GM12878 (cell line): ENCODE results near the gene PI4KA. TPM values are rescaled to one million over a fixed set of nuclear protein-coding genes. Genes with fewer than 3 reads are reported as not detected.
"Not testable (repeated sequence)": the region's sequence is repeated elsewhere in the genome, so short reads cannot be mapped to it uniquely, and the experiment has no call there.

Experiments
- ATAC-seq: fragments of 200-7000 bp; cut with Tn5 transposase; 3 replicates; pipeline ENCODE4 v1.9.1; 2020; ENCODE audit warnings: mild to moderate bottlenecking, moderate library complexity
- BruUV-seq: library from RNA; stranded (reverse); fragments of 400-500 nt; replicated peaks from 2 replicates; lab custom pipeline; 2021; lab: Mats Ljungman, UMichigan
- CTCF ChIA-PET: fragments of 300-600 bp; sonication (Branson Sonifier 250); formaldehyde crosslinking; extraction: SDS; loops from one replicate; lab custom pipeline; 2021; ENCODE audit warnings: inconsistent platforms; lab: Yijun Ruan, JAX
- POLR2A ChIA-PET: fragments of 350-600 bp; formaldehyde crosslinking; extraction: SDS; loops from one replicate; lab custom pipeline; 2021; ENCODE audit warnings: inconsistent platforms; lab: Charles Lee
- RAD21 ChIA-PET: fragments of 300-600 bp; sonication (Branson Sonifier 250); formaldehyde crosslinking; loops from one replicate; lab custom pipeline; 2023; ENCODE audit warnings: antibody characterized with exemption; ENCODE audit not compliant: unreplicated experiment; lab: Charles Lee
- SMC1A ChIA-PET: fragments of 300-600 bp; sonication (Branson Sonifier 250); formaldehyde crosslinking; loops from one replicate; lab custom pipeline; 2023; ENCODE audit not compliant: unreplicated experiment, uncharacterized antibody; lab: Charles Lee
- DNase-seq: peaks from one replicate; pipeline ENCODE4 v3.0.0-alpha.2; 2011; ENCODE audit warnings: low read depth, low spot score
- FAIRE-seq: peaks from 3 replicates; lab custom pipeline; 2011; peaks lifted over from hg19 to GRCh38; lab: Jason Lieb, UNC
- H2AFZ ChIP-seq: 2 replicates; pipeline ENCODE4 v1.6.0; 2011; ENCODE audit warnings: low read depth, low read length, control low read depth; ENCODE audit not compliant: control insufficient read depth
- H3K27ac ChIP-seq: 2 replicates; pipeline ENCODE4 v1.5.1; 2011; ENCODE audit warnings: control low read depth; ENCODE audit not compliant: control insufficient read depth, insufficient read depth
- H3K27me3 ChIP-seq, 2 experiments: replicated peaks in 1 of 2; 2 replicates each; pipeline versions ENCODE4 v1.6.0 to v1.6.1; 2011; ENCODE audit warnings: low read length in 1 of 2; ENCODE audit not compliant: control insufficient read depth in 2 of 2, insufficient read depth in 2 of 2
- H3K36me3 ChIP-seq, 2 experiments: 2 replicates each; pipeline ENCODE4 v1.5.1; 2011; ENCODE audit warnings: low read length in 1 of 2; ENCODE audit not compliant: control insufficient read depth in 2 of 2, insufficient read depth in 2 of 2
- H3K4me1 ChIP-seq: 2 replicates; pipeline ENCODE4 v1.6.1; 2011; ENCODE audit warnings: mild to moderate bottlenecking, low read length, moderate library complexity, mixed read lengths; ENCODE audit not compliant: control insufficient read depth, insufficient read depth
- H3K4me2 ChIP-seq: 2 replicates; pipeline ENCODE4 v1.6.0; 2011; ENCODE audit warnings: control low read depth; ENCODE audit not compliant: control insufficient read depth, insufficient read depth
- H3K4me3 ChIP-seq: fragments of 200-600 bp; sonication (generic); 2 replicates; pipeline ENCODE4 v1.5.1; 2016
- H3K79me2 ChIP-seq: 2 replicates; pipeline ENCODE4 v1.6.0; 2011; ENCODE audit warnings: low read length; ENCODE audit not compliant: control insufficient read depth, insufficient read depth
- H3K9ac ChIP-seq: 2 replicates; pipeline ENCODE4 v1.8.0; 2011; ENCODE audit warnings: low read length, control low read depth, mixed read lengths; ENCODE audit not compliant: control insufficient read depth, insufficient read depth
- H3K9me3 ChIP-seq: replicated peaks from 3 replicates; pipeline ENCODE4 v1.5.1; 2011; ENCODE audit warnings: mild to moderate bottlenecking, low read length; ENCODE audit not compliant: control insufficient read depth, insufficient read depth
- H4K20me1 ChIP-seq: 2 replicates; pipeline ENCODE4 v1.6.0; 2011; ENCODE audit not compliant: control insufficient read depth, insufficient read depth
- WGBS: methylation state at CpG from one replicate; pipeline ENCODE4 v1.1.6; 2016; ENCODE audit warnings: low lambda C conversion rate; ENCODE audit not compliant: insufficient replicate concordance, insufficient coverage; ENCODE audit errors: missing lambda C conversion rate; 5-methylcytosine and 5-hydroxymethylcytosine counted together
- in situ Hi-C: fragments of 300-500 bp; cut with MboI; formaldehyde crosslinking; loops from 9 replicates; pipeline ENCODE4 v1.14.3; 2018; ENCODE audit warnings: mixed read lengths
- intact Hi-C: fragments of 100-400 bp; cut with micrococcal nuclease; formaldehyde crosslinking; loops from one replicate; pipeline ENCODE4 v1.14.2; 2022; ENCODE audit not compliant: unreplicated experiment
- polyA plus RNA-seq, 11 experiments: library from polyadenylated mRNA; depleted of rRNA in 4 of 11; unstranded in 6 of 11; stranded (reverse) in 5 of 11; fragments of >200 nt; fragmentation: Nextera tagmentation in 4 of 11; fragmentation: Illumina TruSeq in 1 of 11; extraction: Ambion mirVana in 4 of 11; extraction: Trizol in 1 of 11; gene quantifications; 1 replicate in 1 of 11; 2 replicates in 10 of 11; pipeline versions ENCODE4 v1.2.1 to v1.2.3, GENCODE V29; 2011 to 2016; ENCODE audit warnings: inconsistent platforms in 2 of 11, missing spikeins in 2 of 11, low read depth in 1 of 11
- total RNA-seq, 4 experiments: library from RNA; depleted of rRNA in 3 of 4; stranded (reverse); fragments of >200 nt in 3 of 4; fragmentation: Illumina TruSeq in 1 of 4; extraction: Trizol in 1 of 4; gene quantifications; 2 replicates each; pipeline versions ENCODE4 v1.2.1 to v1.2.3, GENCODE V29; 2013 to 2021

Gene PI4KA
- total and polyA plus RNA-seq, 10 of the 15 experiments (the other 5 are each of a cell fraction or from before 2014, with no cell fraction given): 4.2 to 78.4 (median 42.1) TPM

DNA sequence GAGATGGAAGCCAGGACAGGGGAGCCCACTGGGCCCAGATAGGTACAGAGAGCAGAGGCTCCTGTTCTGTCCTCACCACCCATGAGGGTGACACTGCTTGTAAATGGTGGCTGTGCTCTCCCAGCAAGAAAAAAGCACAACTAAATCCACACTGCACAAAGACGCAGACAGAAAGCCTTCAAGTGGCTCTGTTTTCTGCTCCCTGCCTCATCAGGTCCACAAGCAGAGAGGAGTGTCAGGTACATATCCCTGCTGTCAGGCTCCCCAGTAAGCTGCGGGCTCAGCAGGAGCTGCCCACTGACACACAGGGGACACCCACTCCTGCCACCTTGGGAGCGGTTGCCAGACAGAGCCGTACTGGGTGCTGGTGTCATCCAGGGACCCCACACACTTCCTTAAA is 162.6 kb downstream of the PI4KA start:
- POLR2A ChIA-PET, H4K20me1 ChIP-seq, H3K27ac ChIP-seq, DNase-seq, H3K4me3 ChIP-seq, ATAC-seq, H3K79me2 ChIP-seq, H3K9me3 ChIP-seq, H3K4me2 ChIP-seq, H3K4me1 ChIP-seq, RAD21 ChIA-PET, FAIRE-seq, H3K27me3 ChIP-seq, BruUV-seq, CTCF ChIA-PET, H3K9ac ChIP-seq, H2AFZ ChIP-seq, H3K36me3 ChIP-seq, SMC1A ChIA-PET: not testable (repeated sequence)
- intact Hi-C loops: loop anchor here (2.0 kb wide), 1 partner anchor 277 kb away; no protein-coding TSS in a partner anchor
- WGBS: 96% methylated on average over 2 of the region's 4 CpGs
- in situ Hi-C loops: loop anchor here (5.0 kb wide), 1 partner anchor 1021 kb away; no protein-coding TSS in a partner anchor

DNA sequence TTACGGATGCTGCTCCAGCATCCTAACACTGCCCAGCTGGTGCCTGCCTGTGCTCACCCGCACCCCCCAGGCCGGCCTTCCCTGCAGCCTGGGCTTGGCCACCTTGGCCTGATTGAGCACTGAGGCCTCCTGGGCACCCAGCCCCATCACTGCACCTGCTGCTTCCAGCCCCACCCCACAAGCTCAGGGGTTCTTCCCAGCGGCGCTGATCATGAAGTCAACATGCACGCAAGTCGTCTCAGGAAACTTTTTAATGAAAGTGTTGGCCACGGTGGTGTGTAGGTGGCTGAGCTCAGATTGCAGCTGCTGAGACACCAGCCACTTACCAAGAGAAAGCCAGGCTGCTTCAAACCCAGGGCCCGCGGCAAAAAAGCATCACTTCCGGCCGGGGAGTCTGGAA is 163.4 kb downstream of the PI4KA start:
- BruUV-seq, H3K4me1 ChIP-seq, H3K4me2 ChIP-seq, H3K9me3 ChIP-seq, H3K79me2 ChIP-seq, H3K4me3 ChIP-seq, CTCF ChIA-PET, H3K9ac ChIP-seq, POLR2A ChIA-PET, RAD21 ChIA-PET, FAIRE-seq, H4K20me1 ChIP-seq, H3K27me3 ChIP-seq, ATAC-seq, H2AFZ ChIP-seq, DNase-seq, SMC1A ChIA-PET, H3K27ac ChIP-seq, H3K36me3 ChIP-seq, intact Hi-C loops: not testable (repeated sequence)
- WGBS: 66% methylated on average over 9 of the region's 12 CpGs
- in situ Hi-C loops: loop anchor here (5.0 kb wide), 1 partner anchor 1022 kb away; no protein-coding TSS in a partner anchor

DNA sequence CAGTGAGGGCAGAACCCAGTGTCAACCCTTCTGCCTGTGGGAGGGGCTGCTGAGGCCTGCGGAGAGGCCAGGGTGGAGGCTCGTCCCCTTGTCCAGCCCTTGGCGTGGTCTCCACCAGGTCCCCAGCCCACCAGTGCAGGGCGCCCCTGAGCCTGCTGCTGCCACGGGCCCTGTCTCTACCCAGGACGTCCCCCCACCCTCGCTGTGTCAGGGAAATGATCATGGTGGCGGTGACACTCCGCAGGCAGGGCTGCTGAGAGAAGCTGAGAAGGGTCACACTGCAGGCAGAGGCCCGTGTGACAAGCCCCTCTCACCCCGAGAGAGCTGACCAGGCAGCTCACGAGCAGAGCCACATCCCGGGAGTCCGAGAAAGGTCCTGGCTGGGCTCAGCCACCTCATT is 164.4 kb downstream of the PI4KA start:
- ATAC-seq, H3K79me2 ChIP-seq, RAD21 ChIA-PET, H3K9ac ChIP-seq, H3K36me3 ChIP-seq, H3K4me3 ChIP-seq, BruUV-seq, FAIRE-seq, CTCF ChIA-PET, POLR2A ChIA-PET, in situ Hi-C loops, DNase-seq, H3K27ac ChIP-seq, intact Hi-C loops, SMC1A ChIA-PET, H4K20me1 ChIP-seq, H3K9me3 ChIP-seq, H3K4me1 ChIP-seq, H3K4me2 ChIP-seq, H3K27me3 ChIP-seq, H2AFZ ChIP-seq: not testable (repeated sequence)
- WGBS: 67% methylated on average over 6 of the region's 14 CpGs
